H9 (cell line): Measurements from ENCODE around the gene CTDSPL. TPM values are rescaled to one million over a fixed set of nuclear protein-coding genes. Genes with fewer than 3 reads are reported as not detected.

ENCODE experiments used
- DNase-seq: peaks from one replicate; pipeline ENCODE4 v3.0.0-alpha.2; 2017
- H2AFZ ChIP-seq: one replicate; pipeline ENCODE4 v1.6.1; 2013; ENCODE audit warnings: mild to moderate bottlenecking, low read length, control low read depth, moderate library complexity
- H2AK5ac ChIP-seq: 2 replicates; pipeline ENCODE4 v1.6.1; 2013; ENCODE audit warnings: low read length, control low read depth, mixed read lengths; ENCODE audit not compliant: insufficient read length
- H2BK120ac ChIP-seq: one replicate; pipeline ENCODE4 v1.6.1; 2013; ENCODE audit warnings: low read depth, mild to moderate bottlenecking, low read length, control low read depth, inconsistent platforms; ENCODE audit not compliant: poor library complexity, severe bottlenecking
- H2BK12ac ChIP-seq: 2 replicates; pipeline ENCODE4 v1.6.1; 2013; ENCODE audit warnings: low read length, control low read depth, mixed read lengths, low read depth; ENCODE audit not compliant: insufficient read length
- H2BK15ac ChIP-seq: 2 replicates; pipeline ENCODE4 v1.6.1; 2013; ENCODE audit warnings: low read depth, low read length, control low read depth
- H2BK20ac ChIP-seq: one replicate; pipeline ENCODE4 v1.6.1; 2013; ENCODE audit warnings: low read depth, mild to moderate bottlenecking, low read length, control low read depth, inconsistent platforms; ENCODE audit not compliant: poor library complexity, severe bottlenecking
- H2BK5ac ChIP-seq: 2 replicates; pipeline ENCODE4 v1.6.1; 2013; ENCODE audit warnings: low read length, control low read depth, mixed read lengths; ENCODE audit not compliant: insufficient read length
- H3K14ac ChIP-seq: 2 replicates; pipeline ENCODE4 v1.6.1; 2013; ENCODE audit warnings: low read length, control low read depth; ENCODE audit not compliant: insufficient read depth
- H3K18ac ChIP-seq: 2 replicates; pipeline ENCODE4 v1.6.1; 2013; ENCODE audit warnings: low read depth, mild to moderate bottlenecking, mixed read lengths, low read length, control low read depth; ENCODE audit not compliant: insufficient read length
- H3K23ac ChIP-seq: 2 replicates; pipeline ENCODE4 v1.6.1; 2013; ENCODE audit warnings: low read length, control low read depth, mixed read lengths, low read depth; ENCODE audit not compliant: insufficient read length
- H3K23me2 ChIP-seq: 2 replicates; pipeline ENCODE4 v1.6.1; 2013; ENCODE audit warnings: low read depth, mild to moderate bottlenecking, mixed read lengths, low read length, control low read depth; ENCODE audit not compliant: insufficient read length, poor library complexity, severe bottlenecking
- H3K27ac ChIP-seq: 2 replicates; pipeline ENCODE4 v1.5.1; 2013; ENCODE audit warnings: low read length, control low read depth, mixed read lengths, low read depth; ENCODE audit not compliant: insufficient read length
- H3K27me3 ChIP-seq: 2 replicates; pipeline ENCODE4 v1.6.1; 2013; ENCODE audit warnings: low read length, control low read depth, inconsistent platforms; ENCODE audit not compliant: insufficient read depth
- H3K4ac ChIP-seq: 2 replicates; pipeline ENCODE4 v1.6.1; 2013; ENCODE audit warnings: low read depth, mild to moderate bottlenecking, control low read depth, inconsistent platforms, low read length, moderate library complexity
- H3K4me1 ChIP-seq: 2 replicates; pipeline ENCODE4 v1.6.1; 2013; ENCODE audit warnings: low read length, control low read depth, inconsistent platforms; ENCODE audit not compliant: insufficient read depth
- H3K4me2 ChIP-seq: 2 replicates; pipeline ENCODE4 v1.6.1; 2013; ENCODE audit warnings: low read length, control low read depth, mixed read lengths; ENCODE audit not compliant: insufficient read length, insufficient read depth
- H3K56ac ChIP-seq: 2 replicates; pipeline ENCODE4 v1.6.1; 2013; ENCODE audit warnings: low read depth, mild to moderate bottlenecking, mixed read lengths, low read length, control low read depth; ENCODE audit not compliant: insufficient read length
- H3K79me1 ChIP-seq: 2 replicates; pipeline ENCODE4 v1.6.1; 2013; ENCODE audit warnings: low read depth, mild to moderate bottlenecking, moderate library complexity, low read length, control low read depth, inconsistent platforms; ENCODE audit not compliant: insufficient read depth, poor library complexity, severe bottlenecking
- H3K79me2 ChIP-seq: 2 replicates; pipeline ENCODE4 v1.6.1; 2013; ENCODE audit warnings: low read length, control low read depth, inconsistent platforms; ENCODE audit not compliant: insufficient read depth
- H3K9ac ChIP-seq: 2 replicates; pipeline ENCODE4 v1.6.1; 2013; ENCODE audit warnings: low read length, control low read depth, mixed read lengths; ENCODE audit not compliant: insufficient read length; ENCODE audit errors: extremely low read depth
- H3K9me3 ChIP-seq: one replicate; pipeline ENCODE4 v1.6.1; 2013; ENCODE audit warnings: low read depth, low read length, inconsistent platforms; ENCODE audit not compliant: control insufficient read depth
- H3T11ph ChIP-seq: one replicate; pipeline ENCODE4 v1.6.1; 2013; ENCODE audit warnings: mild to moderate bottlenecking, low read length, control low read depth, inconsistent platforms
- H4K20me1 ChIP-seq: one replicate; pipeline ENCODE4 v1.6.1; 2013; ENCODE audit not compliant: control insufficient read depth, insufficient read length, insufficient read depth
- H4K5ac ChIP-seq: 2 replicates; pipeline ENCODE4 v1.6.1; 2013; ENCODE audit warnings: low read depth, mild to moderate bottlenecking, mixed read lengths, low read length, control low read depth; ENCODE audit not compliant: insufficient read length
- H4K8ac ChIP-seq: replicated peaks from 2 replicates; pipeline ENCODE4 v1.6.1; 2013; ENCODE audit warnings: low read length, control low read depth, mixed read lengths, low read depth; ENCODE audit not compliant: insufficient read length
- H4K91ac ChIP-seq: 2 replicates; pipeline ENCODE4 v1.6.1; 2013; ENCODE audit warnings: low read depth, mild to moderate bottlenecking, moderate library complexity, mixed read lengths, low read length, control low read depth; ENCODE audit not compliant: insufficient read length
- H3K27ac Mint-ChIP-seq, 3 experiments: 2 replicates in 2 of 3; 3 replicates in 1 of 3; pipeline ENCODE4 v1.8.0; 2020 to 2021; ENCODE audit warnings: mixed read lengths in 3 of 3, mild to moderate bottlenecking in 1 of 3, moderate library complexity in 1 of 3
- H3K27me3 Mint-ChIP-seq: 2 replicates; pipeline ENCODE4 v1.8.0; 2021; ENCODE audit warnings: low read depth, mild to moderate bottlenecking, moderate library complexity, mixed read lengths
- H3K36me3 Mint-ChIP-seq, 3 experiments: 2 replicates in 2 of 3; 3 replicates in 1 of 3; pipeline ENCODE4 v1.8.0; 2020 to 2021; ENCODE audit warnings: low read depth in 3 of 3, mixed read lengths in 3 of 3; ENCODE audit not compliant: insufficient read depth in 1 of 3
- H3K4me1 Mint-ChIP-seq, 2 experiments: 2 replicates each; pipeline ENCODE4 v1.8.0; 2020; ENCODE audit warnings: mixed read lengths in 2 of 2
- H3K4me3 Mint-ChIP-seq, 2 experiments: 2 replicates in 1 of 2; 3 replicates in 1 of 2; pipeline ENCODE4 v1.8.0; 2020 to 2021; ENCODE audit warnings: mild to moderate bottlenecking in 2 of 2, mixed read lengths in 2 of 2, moderate library complexity in 1 of 2
- H3K9me3 Mint-ChIP-seq, 2 experiments: 2 replicates in 1 of 2; 3 replicates in 1 of 2; pipeline ENCODE4 v1.8.0; 2020; ENCODE audit warnings: mild to moderate bottlenecking in 2 of 2, mixed read lengths in 2 of 2, moderate library complexity in 1 of 2
- WGBS: extraction: QIAGEN DNeasy Blood & Tissue Kit; methylation state at CpG from one replicate; pipeline ENCODE4 v1.1.7; 2013; ENCODE audit warnings: missing lambda C conversion rate, low lambda C conversion rate, mixed read lengths; ENCODE audit not compliant: insufficient read length; ENCODE audit errors: extremely low coverage; 5-methylcytosine and 5-hydroxymethylcytosine counted together
- total RNA-seq: library from RNA; stranded (reverse); gene quantifications from 2 replicates; pipeline ENCODE4 v1.2.1, GENCODE V29; 2021
- TF ChIP-seq, protein P1 (sequence below): fragments of 200-600 bp; sonication (generic); conservative IDR thresholded peaks from 3 replicates; pipeline ENCODE4 v1.8.0; 2021; ENCODE audit warnings: antibody characterized with exemption, mild to moderate bottlenecking

CTDSPL gene
- total RNA-seq, 1 experiment from 2014 or later: 20.8 TPM

DNA sequence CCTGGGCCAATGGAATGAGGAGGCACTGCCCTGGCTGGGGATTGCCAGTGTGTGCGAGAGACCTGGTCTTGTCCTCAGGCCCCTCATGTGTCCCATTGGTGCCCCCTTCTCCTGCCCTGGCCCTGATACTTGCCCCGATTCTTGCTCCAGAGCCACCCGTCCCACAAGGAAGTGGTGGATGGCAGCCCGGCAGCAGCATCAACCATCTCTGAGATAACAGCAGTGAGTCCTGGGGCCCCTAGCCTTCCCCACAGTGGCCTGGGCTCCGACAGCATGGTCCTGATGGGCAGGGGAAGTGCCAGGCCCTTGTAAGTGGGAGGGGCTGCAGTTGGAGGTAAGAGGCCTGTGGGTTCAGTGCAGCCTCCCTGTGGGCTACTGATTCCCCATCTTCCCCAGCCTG is 144.4 kb downstream of the CTDSPL start:
- Histone ChIP-seq H3K14ac (no peak overlapping the region), H3K56ac (no peak overlapping the region), H2BK5ac (no peak overlapping the region), H4K20me1 (no peaks in the 10 kb centered on the region), H3K79me2 (no peaks in the 10 kb centered on the region), H3K9ac (no peak overlapping the region), H3K18ac (no peak overlapping the region), H3K27ac (no peak overlapping the region), H2BK12ac (no peak overlapping the region), H4K91ac (no peak overlapping the region), H2AK5ac (no peak overlapping the region), H2BK20ac (no peak overlapping the region), H3K23me2 (no peaks in the 10 kb centered on the region), H3K79me1 (no peaks in the 10 kb centered on the region), H3T11ph (no peak overlapping the region), H4K5ac (no peak overlapping the region), H3K4ac (no peak overlapping the region), H3K27me3 (no peaks in the 10 kb centered on the region), H2BK15ac (no peak overlapping the region), H3K4me2 (no peak overlapping the region), H3K23ac (no peak overlapping the region), H4K8ac (no peak overlapping the region), H3K9me3 (no peaks in the 10 kb centered on the region), H2BK120ac (no peak overlapping the region), H2AFZ (no peak overlapping the region), H3K4me1 (no peaks in the 10 kb centered on the region)
- Mint-ChIP-seq H3K27me3 (no peaks in the 10 kb centered on the region), H3K9me3 (no peaks in the 10 kb centered on the region; a peak in 1 of 5 replicates), H3K27ac (no peak overlapping the region), H3K4me3 (no peak overlapping the region), H3K4me1 (peaks cover 7 to 8% of the 10 kb centered on the region in 2 experiments), H3K36me3 (peaks cover 0 to 16% (median 14%) of the 10 kb centered on the region in 3 experiments; a peak in 6 of 7 replicates)
- TF ChIP-seq, protein P1, sequence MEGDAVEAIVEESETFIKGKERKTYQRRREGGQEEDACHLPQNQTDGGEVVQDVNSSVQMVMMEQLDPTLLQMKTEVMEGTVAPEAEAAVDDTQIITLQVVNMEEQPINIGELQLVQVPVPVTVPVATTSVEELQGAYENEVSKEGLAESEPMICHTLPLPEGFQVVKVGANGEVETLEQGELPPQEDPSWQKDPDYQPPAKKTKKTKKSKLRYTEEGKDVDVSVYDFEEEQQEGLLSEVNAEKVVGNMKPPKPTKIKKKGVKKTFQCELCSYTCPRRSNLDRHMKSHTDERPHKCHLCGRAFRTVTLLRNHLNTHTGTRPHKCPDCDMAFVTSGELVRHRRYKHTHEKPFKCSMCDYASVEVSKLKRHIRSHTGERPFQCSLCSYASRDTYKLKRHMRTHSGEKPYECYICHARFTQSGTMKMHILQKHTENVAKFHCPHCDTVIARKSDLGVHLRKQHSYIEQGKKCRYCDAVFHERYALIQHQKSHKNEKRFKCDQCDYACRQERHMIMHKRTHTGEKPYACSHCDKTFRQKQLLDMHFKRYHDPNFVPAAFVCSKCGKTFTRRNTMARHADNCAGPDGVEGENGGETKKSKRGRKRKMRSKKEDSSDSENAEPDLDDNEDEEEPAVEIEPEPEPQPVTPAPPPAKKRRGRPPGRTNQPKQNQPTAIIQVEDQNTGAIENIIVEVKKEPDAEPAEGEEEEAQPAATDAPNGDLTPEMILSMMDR: no peak
- DNase-seq: no peak
- no CpG with 5 or more reads among the region's 5 CpGs for WGBS
